ENCODE results near the gene VARS2.

DNA sequence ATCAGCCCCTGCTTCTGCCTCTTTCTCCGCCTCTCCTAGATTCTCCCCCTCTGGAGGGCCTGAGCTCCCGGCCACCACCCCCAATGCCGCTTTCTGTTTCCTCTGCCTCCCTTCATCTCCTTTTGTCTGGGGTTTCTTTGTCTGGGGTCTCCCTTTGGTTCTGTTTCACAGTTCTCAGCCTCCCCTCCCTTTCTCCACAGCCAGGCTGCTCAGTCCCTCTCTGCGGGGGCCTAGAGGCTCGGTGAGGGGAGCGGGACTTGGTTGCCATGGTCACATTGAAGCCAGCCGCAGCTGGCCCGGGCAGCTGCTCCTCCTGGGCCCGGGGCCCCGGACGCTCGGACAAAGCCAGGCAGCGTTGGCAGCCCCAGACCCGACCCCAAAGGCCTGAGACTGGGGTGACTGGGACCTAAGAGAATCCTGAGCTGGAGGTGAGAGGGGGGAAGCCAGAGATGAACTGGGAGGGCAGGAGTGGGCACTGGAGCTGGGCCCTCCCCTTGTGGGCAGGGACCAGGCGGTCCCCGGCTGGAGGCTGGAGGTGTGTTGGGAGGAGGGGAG lies 33.3 kb upstream of the VARS2 start:
- TF ChIP-seq, protein P1, sequence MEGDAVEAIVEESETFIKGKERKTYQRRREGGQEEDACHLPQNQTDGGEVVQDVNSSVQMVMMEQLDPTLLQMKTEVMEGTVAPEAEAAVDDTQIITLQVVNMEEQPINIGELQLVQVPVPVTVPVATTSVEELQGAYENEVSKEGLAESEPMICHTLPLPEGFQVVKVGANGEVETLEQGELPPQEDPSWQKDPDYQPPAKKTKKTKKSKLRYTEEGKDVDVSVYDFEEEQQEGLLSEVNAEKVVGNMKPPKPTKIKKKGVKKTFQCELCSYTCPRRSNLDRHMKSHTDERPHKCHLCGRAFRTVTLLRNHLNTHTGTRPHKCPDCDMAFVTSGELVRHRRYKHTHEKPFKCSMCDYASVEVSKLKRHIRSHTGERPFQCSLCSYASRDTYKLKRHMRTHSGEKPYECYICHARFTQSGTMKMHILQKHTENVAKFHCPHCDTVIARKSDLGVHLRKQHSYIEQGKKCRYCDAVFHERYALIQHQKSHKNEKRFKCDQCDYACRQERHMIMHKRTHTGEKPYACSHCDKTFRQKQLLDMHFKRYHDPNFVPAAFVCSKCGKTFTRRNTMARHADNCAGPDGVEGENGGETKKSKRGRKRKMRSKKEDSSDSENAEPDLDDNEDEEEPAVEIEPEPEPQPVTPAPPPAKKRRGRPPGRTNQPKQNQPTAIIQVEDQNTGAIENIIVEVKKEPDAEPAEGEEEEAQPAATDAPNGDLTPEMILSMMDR (conservative IDR thresholded peaks at IDR 0.05 in 1 of 2, IDR thresholded peaks at IDR 0.05 in 1 of 2; ENCODE audit: extremely low read depth in 1 of 2, insufficient read depth in 1 of 2, low read depth in 1 of 2, low read length in 2 of 2) = no peak
- no peak for TF ChIP-seq EZH2 (IDR thresholded peaks at IDR 0.05; ENCODE audit: borderline replicate concordance, low read length)
